ENCODE data around the gene LRMDA. TPM values are rescaled to one million over a fixed set of nuclear protein-coding genes. Genes with fewer than 3 reads are reported as not detected.

LRMDA gene
- total and polyA plus RNA-seq, 2 donors (not counting 3 experiments of a cell fraction or from before 2014, with no cell fraction given): 9.7 to 18.0 TPM

- no peaks in the 10 kb centered on the region for H3K9me3 ChIP-seq (replicated peaks; ENCODE audit: control insufficient read depth, insufficient read depth, low read length)
- dilution Hi-C loops (cut with MboI; ENCODE audit: extremely low pct_ligation_motif_present, low sequenced_read_pairs) (no loop called here), intact Hi-C loops (cut with micrococcal nuclease) (no loop called here)
- ChIA-PET POLR2A (no interaction called here), CTCF (interaction anchor here (0.7 kb wide), 1 partner anchor 538 kb away, joined by 3 read pairs; no protein-coding TSS in a partner anchor)
- BruUV-seq (replicated peaks): no TSS peak
- TF ChIP-seq MAX (IDR thresholded peaks at IDR 0.05; ENCODE audit: insufficient read depth, insufficient read length): no peak
- no peak for TF ChIP-seq JUN (IDR thresholded peaks at IDR 0.05; ENCODE audit: borderline replicate concordance, insufficient read depth, insufficient read length, low read depth)
- no peak for TF ChIP-seq GATA2 (IDR thresholded peaks at IDR 0.05; ENCODE audit: insufficient read depth, insufficient read length, low read depth, low read length)
- TF ChIP-seq FOS (IDR thresholded peaks at IDR 0.05; ENCODE audit: borderline replicate concordance, insufficient read depth, low read length): no peak
- TF ChIP-seq EZH2 (IDR thresholded peaks at IDR 0.05; ENCODE audit: borderline replicate concordance, low read depth, low read length, severe bottlenecking): no peak
- no peak for TF ChIP-seq POLR2A (IDR thresholded peaks at IDR 0.05; ENCODE audit: low read depth, low read length)
- no peak for TF ChIP-seq CTCF (IDR thresholded peaks at IDR 0.05; ENCODE audit: extremely low read depth in 1 of 2, insufficient read depth in 1 of 2, low read depth in 1 of 2, low read length in 2 of 2)
- TF ChIP-seq POLR2AphosphoS5 (IDR thresholded peaks at IDR 0.05; ENCODE audit: insufficient read depth, low read depth, low read length): no peak
- no peak for TF ChIP-seq MYC (IDR thresholded peaks at IDR 0.05; ENCODE audit: low read depth, low read length)
- H3K4me1 ChIP-seq (ENCODE audit: control insufficient read depth, extremely low read depth, insufficient read depth, low read length): no peaks in the 10 kb centered on the region
- FAIRE-seq (no peak), DNase-seq (ENCODE audit: low read depth, low spot score) (no peak)
- H3K79me2 ChIP-seq (ENCODE audit: control insufficient read depth, insufficient read depth, low read length): no peaks in the 10 kb centered on the region
- H3K9ac ChIP-seq (replicated peaks; ENCODE audit: extremely low read depth, insufficient read depth, low read length): no peak overlapping the region
- no peaks in the 10 kb centered on the region for H3K9me1 ChIP-seq (replicated peaks; ENCODE audit: control insufficient read depth, extremely low read depth, insufficient read depth, low read length)
- no peaks in the 10 kb centered on the region for H3K27me3 ChIP-seq (ENCODE audit: control insufficient read depth in 2 of 2, insufficient read depth in 2 of 2, low read length in 2 of 2)
- H3K4me3 ChIP-seq (replicated peaks in 1 of 3; ENCODE audit: insufficient read depth in 1 of 3, low read depth in 1 of 3, low read length in 3 of 3): no peak overlapping the region
- no peak overlapping the region for H2AFZ ChIP-seq (ENCODE audit: low read depth, low read length)
- no peak overlapping the region for H3K4me2 ChIP-seq (ENCODE audit: insufficient read depth, low read length)
- H3K36me3 ChIP-seq (ENCODE audit: control insufficient read depth in 2 of 2, extremely low read depth in 1 of 2, insufficient read depth in 2 of 2, low read length in 2 of 2): no peaks in the 10 kb centered on the region
- H3K27ac ChIP-seq (ENCODE audit: insufficient read depth, low read depth, low read length): no peak overlapping the region
- no peaks in the 10 kb centered on the region for H4K20me1 ChIP-seq (replicated peaks; ENCODE audit: control insufficient read depth, extremely low read depth, insufficient read depth, low read length)
Observed at GRCh38 chr10:76009531-76009930, 578.1 kb downstream of the LRMDA start.
